Smooth muscle cell (in vitro differentiated cells): ENCODE measurements around the gene RPL38. TPM values are rescaled to one million over a fixed set of nuclear protein-coding genes. Genes with fewer than 3 reads are reported as not detected.

Source experiments
- DNase-seq: peaks from one replicate; lab custom pipeline; 2025; ENCODE audit not compliant: unreplicated experiment; lab: John Stamatoyannopoulos, UW
- H2AFZ ChIP-seq: fragments of 200-600 bp; sonication (generic); 2 replicates; pipeline ENCODE4 v1.6.0; 2016; ENCODE audit warnings: antibody characterized with exemption, low read depth, mild to moderate bottlenecking
- H3F3A ChIP-seq: fragments of 200-600 bp; sonication (generic); 2 replicates; pipeline ENCODE4 v1.6.0; 2017; ENCODE audit warnings: antibody characterized with exemption, low read depth
- H3K27ac ChIP-seq: fragments of 200-600 bp; sonication (generic); 2 replicates; pipeline ENCODE4 v1.5.1; 2016; ENCODE audit warnings: low read depth, mild to moderate bottlenecking
- H3K27me3 ChIP-seq: fragments of 200-600 bp; sonication (generic); 2 replicates; pipeline ENCODE4 v1.6.1; 2016; ENCODE audit warnings: low read depth, mild to moderate bottlenecking
- H3K36me3 ChIP-seq: fragments of 200-600 bp; sonication (generic); 2 replicates; pipeline ENCODE4 v1.5.1; 2016; ENCODE audit warnings: low read depth
- H3K4me1 ChIP-seq: fragments of 200-600 bp; sonication (generic); 2 replicates; pipeline ENCODE4 v1.5.1; 2016; ENCODE audit warnings: low read depth
- H3K4me2 ChIP-seq: fragments of 200-600 bp; sonication (generic); 2 replicates; pipeline ENCODE4 v1.6.0; 2016; ENCODE audit warnings: mild to moderate bottlenecking
- H3K4me3 ChIP-seq: fragments of 200-600 bp; sonication (generic); 2 replicates; pipeline ENCODE4 v1.5.1; 2016; ENCODE audit warnings: mild to moderate bottlenecking
- H3K79me2 ChIP-seq: fragments of 200-600 bp; sonication (generic); 2 replicates; pipeline ENCODE4 v1.6.0; 2016; ENCODE audit warnings: low read depth, mild to moderate bottlenecking
- H3K9ac ChIP-seq: fragments of 200-600 bp; sonication (generic); 2 replicates; pipeline ENCODE4 v1.6.0; 2016; ENCODE audit warnings: low read depth
- H3K9me3 ChIP-seq: fragments of 200-600 bp; sonication (generic); replicated peaks from 2 replicates; pipeline ENCODE4 v1.5.1; 2016; ENCODE audit warnings: low read depth
- H4K20me1 ChIP-seq: fragments of 200-600 bp; sonication (generic); 2 replicates; pipeline ENCODE4 v1.6.0; 2016; ENCODE audit warnings: low read depth
- CTCF ChIP-seq: fragments of 200-600 bp; sonication (generic); IDR thresholded peaks from 2 replicates; pipeline ENCODE4 v1.5.1; 2017; ENCODE audit warnings: borderline replicate concordance, mild to moderate bottlenecking, antibody characterized with exemption; ENCODE audit not compliant: insufficient read depth, poor library complexity, severe bottlenecking
- WGBS: methylation state at CpG from one replicate; pipeline ENCODE4 v1.1.7; 2016; ENCODE audit warnings: low lambda C conversion rate; 5-methylcytosine and 5-hydroxymethylcytosine counted together
- polyA plus RNA-seq: library from polyadenylated mRNA; unstranded; fragments of >200 nt; fragmentation: Nextera tagmentation; extraction: Ambion mirVana; gene quantifications from 2 replicates; pipeline ENCODE4 v1.2.1, GENCODE V29; 2016
- total RNA-seq: library from RNA; depleted of rRNA; stranded (reverse); fragments of >200 nt; gene quantifications from 2 replicates; pipeline ENCODE4 v1.2.3, GENCODE V29; 2014

RPL38 gene
- total and polyA plus RNA-seq, 2 experiments from 2014 or later = 449 to 889 TPM

- no peak for TF ChIP-seq CTCF
- no peaks in the 10 kb centered on the region for H3K79me2 ChIP-seq
- H2AFZ ChIP-seq = no peak overlapping the region
- peaks cover 14% of the 10 kb centered on the region for H3K4me1 ChIP-seq
- H3K27ac ChIP-seq = no peak overlapping the region
- no peaks in the 10 kb centered on the region for H3K36me3 ChIP-seq
- no peak overlapping the region for H3K9ac ChIP-seq
- H3F3A ChIP-seq = no peaks in the 10 kb centered on the region
- H3K9me3 ChIP-seq = no peaks in the 10 kb centered on the region
- H4K20me1 ChIP-seq = no peaks in the 10 kb centered on the region
- H3K4me3 ChIP-seq = no peak overlapping the region
- DNase-seq = no peak
- 91% methylated on average over 13 of the region's 13 CpGs for WGBS
- no peak overlapping the region for H3K4me2 ChIP-seq
- H3K27me3 ChIP-seq = no peaks in the 10 kb centered on the region
Observed at GRCh38 chr17:74243013-74243755, 39.7 kb downstream of the RPL38 start.

DNA sequence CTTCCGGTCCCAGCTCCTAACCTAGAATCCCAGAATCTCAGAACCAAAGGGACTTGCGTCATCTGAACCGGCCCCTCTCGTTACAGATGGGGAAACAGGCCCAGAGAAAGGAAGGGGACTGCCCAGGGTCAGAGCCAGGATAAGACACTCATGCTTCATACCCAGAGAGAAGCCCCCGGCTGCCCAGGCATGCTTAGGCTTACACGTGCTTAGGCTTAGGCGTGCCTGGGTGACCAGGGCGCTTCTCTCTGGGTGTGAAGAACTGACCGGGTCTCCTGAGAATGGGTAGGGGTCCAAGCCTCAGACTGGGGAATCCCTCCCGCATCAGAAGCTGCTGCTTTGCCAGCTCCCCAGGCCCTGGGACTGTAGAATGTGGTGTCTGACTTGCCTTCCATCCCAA lies 40.6 kb downstream of the RPL38 start:
- no peaks in the 10 kb centered on the region for H3K79me2 ChIP-seq
- WGBS = 90% methylated on average over 10 of the region's 10 CpGs
- no peak overlapping the region for H3K4me2 ChIP-seq

GRCh38 chr17:74244548-74244947 lies 41.1 kb downstream of the RPL38 start:
- Histone ChIP-seq H4K20me1 (no peaks in the 10 kb centered on the region), H3K9ac (no peak overlapping the region), H3K36me3 (no peaks in the 10 kb centered on the region), H3K4me1 (peaks cover 14% of the 10 kb centered on the region), H3K79me2 (no peaks in the 10 kb centered on the region), H3K27ac (no peak overlapping the region), H2AFZ (no peak overlapping the region), H3F3A (no peaks in the 10 kb centered on the region), H3K9me3 (no peaks in the 10 kb centered on the region), H3K4me2 (no peak overlapping the region), H3K4me3 (no peak overlapping the region), H3K27me3 (no peaks in the 10 kb centered on the region)
- no peak for TF ChIP-seq CTCF
- 90% methylated on average over 6 of the region's 6 CpGs for WGBS
- DNase-seq = no peak

More for the DNA sequence above, 40.6 kb downstream of the RPL38 start:
- no peak for DNase-seq
- Histone ChIP-seq H2AFZ (no peak overlapping the region), H3K36me3 (no peaks in the 10 kb centered on the region), H4K20me1 (no peaks in the 10 kb centered on the region), H3F3A (no peaks in the 10 kb centered on the region), H3K27ac (no peak overlapping the region), H3K9ac (no peak overlapping the region), H3K27me3 (no peaks in the 10 kb centered on the region), H3K9me3 (no peaks in the 10 kb centered on the region), H3K4me3 (no peak overlapping the region), H3K4me1 (peaks cover 14% of the 10 kb centered on the region)
- TF ChIP-seq CTCF = no peak
